Stimulated activated CD4-positive, alpha-beta T cell treated with anti-CD3 and anti-CD28 coated beads, Interleukin-15, amount 100 ng/mL, for 1 hour (primary cell): ENCODE results near the gene GHITM.
"Not testable (repeated sequence)": the region's sequence is repeated elsewhere in the genome, so short reads cannot be mapped to it uniquely, and the experiment has no call there.

ENCODE experiments used
- DNase-seq, 2 donors: peaks; one replicate each; pipeline ENCODE4 v3.0.0-alpha.2; 2020; ENCODE audit warnings: low read depth in 1 of 2, low spot score in 1 of 2

GHITM gene

DNA sequence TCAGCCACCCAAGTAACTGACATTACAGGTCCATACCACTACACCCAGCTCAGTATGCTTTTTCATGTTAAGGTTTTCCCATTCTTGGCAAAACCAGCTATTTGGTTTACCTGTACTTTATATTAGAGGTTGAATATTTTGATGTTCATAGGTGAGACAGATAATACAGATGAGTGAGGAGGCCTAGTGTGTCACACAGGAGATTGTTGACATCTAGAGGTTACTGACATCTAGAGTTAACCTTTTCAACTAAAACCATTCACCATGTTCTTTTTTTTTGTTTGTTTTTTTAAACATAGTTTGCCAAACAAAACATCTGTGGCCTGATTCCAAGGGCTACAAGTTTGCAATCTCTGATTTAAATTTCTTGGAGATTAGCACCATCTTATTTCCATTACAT is 8.0 kb downstream of the GHITM start:
- DNase-seq: no peak

DNA sequence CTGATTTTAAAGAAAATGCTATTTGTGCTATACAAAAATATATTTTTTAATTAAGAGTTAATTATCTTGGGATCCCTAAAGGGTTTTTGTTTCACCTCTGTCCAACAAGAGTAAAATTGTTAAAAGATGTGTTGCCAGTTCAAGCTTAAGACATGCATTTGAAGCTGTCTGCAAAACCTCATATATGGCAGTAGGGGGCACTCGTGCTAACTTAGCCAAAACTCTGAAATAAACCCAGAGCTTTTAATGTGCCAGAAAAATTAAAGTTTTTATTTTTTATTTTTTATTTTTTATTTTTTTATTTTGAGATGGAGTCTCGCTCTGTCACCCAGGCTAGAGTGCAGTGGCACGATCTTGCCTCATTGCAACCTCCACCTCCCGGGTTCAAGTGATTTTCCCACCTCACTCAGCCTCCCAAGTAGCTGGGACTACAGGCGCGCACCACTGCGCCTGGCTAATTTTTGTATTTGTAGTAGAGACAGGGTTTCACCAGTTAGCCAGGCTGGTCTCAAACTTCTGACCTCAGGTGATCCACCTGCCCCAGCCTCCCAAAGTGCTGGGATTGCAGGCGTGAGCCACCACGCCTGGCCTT is 8.8 kb downstream of the GHITM start:
- not testable (repeated sequence) for DNase-seq

DNA sequence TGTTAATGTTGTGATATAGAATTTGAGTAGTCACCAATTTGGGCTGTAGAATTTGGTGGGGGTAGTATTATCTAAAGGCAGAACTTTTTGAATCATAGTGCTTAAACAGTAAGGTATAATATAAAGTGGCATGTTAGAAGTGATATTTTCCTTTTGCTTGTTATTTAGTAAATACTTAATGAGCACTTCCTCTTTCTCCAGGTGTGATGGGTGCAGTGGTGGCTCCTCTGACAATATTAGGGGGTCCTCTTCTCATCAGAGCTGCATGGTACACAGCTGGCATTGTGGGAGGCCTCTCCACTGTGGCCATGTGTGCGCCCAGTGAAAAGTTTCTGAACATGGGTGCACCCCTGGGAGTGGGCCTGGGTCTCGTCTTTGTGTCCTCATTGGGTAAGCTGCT is 10.5 kb downstream of the GHITM start:
- DNase-seq: no peak

DNA sequence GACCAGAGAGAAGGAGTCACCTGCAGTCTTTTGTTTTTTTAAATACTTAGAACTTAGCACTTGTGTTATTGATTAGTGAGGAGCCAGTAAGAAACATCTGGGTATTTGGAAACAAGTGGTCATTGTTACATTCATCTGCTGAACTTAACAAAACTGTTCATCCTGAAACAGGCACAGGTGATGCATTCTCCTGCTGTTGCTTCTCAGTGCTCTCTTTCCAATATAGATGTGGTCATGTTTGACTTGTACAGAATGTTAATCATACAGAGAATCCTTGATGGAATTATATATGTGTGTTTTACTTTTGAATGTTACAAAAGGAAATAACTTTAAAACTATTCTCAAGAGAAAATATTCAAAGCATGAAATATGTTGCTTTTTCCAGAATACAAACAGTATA is 13.5 kb downstream of the GHITM start:
- no peak for DNase-seq

DNA sequence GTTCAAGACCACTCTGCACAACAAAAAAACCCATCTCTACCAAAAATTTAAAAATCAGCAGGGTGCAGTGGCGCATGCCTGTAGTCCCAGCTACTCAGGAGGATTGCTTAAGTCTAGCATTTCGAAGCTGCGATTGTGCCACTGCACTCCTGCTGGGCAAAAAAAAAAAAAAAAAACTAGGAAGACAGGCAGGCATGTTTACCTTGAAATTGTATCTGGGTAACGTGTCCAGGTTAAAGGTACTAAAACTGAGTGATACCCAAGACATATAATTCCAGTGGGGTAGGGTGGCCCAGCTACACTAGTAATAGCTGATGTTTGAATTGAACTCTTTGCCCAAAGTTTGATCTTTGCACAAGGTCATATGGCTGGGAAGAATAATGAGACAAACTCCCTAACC is 16.2 kb downstream of the GHITM start:
- no peak for DNase-seq

DNA sequence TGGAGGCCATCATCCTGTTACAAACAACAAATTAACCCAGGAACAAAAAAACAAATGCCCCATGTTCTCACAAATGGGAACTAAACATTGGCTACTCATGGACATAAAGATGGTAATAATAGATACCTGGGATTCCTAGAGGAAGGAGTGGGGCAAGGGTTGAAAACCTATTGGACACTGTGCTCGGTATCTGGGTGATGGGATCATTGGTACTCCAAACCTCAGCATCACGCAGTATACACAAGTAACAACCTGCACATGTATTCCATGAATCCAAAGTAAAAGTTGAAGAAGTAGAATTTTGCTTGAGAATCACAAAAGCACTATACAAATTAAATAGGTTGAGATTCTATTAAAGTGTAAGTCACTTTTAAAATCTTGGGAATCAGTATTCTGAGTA is 16.7 kb downstream of the GHITM start:
- no peak for DNase-seq

DNA sequence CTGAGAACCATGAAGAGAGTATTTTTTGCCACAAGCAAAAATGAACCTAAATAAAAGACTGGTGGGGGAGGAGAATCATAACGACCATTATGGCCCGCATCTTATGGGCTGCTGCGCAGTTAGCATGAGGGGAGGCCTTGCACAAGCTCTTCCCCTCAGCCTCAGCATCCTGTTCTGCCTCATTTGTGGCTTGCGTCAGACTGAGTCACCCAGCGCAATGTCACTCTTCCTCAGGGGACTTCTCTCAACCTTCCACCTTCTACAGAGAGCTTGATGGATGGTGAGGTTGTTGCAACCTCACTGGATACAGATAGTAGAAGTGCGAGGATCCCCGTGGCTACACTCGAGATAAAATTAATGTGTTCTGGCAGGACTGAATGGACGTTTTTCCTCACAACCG is 17.5 kb downstream of the GHITM start:
- DNase-seq: no peak

DNA sequence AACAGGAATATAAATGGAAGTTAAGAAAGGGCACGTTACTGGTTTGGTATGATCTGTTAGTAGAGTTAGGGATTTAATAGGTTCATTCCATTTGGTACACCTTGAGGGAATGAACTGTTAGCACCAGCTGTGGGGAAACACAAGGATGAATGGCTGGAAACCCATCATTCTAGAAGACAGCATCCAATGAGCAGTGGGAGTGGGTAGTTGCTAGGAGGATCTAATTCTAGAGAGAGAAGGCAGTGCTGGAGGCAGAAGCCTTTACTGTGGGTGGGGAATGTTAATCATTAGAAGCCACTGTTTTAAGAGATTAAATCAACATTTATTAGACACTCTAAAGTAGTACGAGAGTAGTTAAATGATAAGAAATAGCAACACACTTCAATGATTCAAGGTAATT is 18.8 kb downstream of the GHITM start:
- no peak for DNase-seq

DNA sequence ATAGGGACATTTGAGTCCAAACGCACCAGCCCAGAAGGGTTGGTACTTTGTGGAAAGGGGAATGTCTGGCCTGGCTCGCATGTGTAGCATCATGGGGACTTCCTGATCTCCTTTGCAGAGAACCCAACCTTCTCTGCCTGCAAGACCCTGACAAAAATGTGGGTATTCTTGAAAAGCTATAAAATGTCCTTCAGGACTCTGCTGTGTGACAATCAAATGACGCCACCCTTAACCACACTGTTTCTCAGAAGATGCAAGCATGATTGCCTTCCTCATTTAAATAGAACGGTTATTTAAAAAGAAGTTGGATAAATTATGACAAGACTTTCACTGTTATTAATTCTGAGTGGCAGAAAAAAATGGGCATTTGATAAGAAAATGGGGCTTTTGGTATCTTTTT is 19.2 kb downstream of the GHITM start:
- no peak for DNase-seq

DNA sequence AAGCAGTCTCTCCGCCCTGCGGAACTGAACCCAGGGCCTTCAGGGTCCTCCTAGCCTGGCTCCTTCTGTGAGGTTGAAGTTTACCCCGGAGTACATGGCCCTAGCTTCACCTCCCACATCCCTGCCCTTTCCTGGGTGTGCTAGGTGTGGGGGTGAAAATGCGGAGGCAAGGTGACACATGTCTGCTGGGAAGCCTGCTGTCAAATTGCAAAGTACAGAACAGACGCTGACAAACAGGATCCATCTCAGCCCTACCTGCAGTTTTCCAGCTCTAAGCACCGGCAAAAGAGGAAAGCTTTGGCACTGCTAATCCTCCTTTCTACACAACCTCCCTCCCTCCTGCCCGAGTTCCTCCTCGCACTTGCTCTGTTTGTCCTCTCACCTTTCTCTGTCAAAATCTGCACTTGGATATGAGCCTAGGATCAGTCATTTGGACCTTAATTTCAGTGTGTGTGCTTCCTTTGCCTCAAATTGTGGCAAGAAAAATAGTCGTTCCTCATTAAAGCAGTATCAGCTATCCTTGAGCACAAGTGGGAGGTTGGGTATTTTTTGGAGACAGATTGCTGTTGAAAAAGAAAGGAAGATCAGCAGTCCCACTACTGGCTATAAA is 19.9 kb downstream of the GHITM start:
- no peak for DNase-seq

DNA sequence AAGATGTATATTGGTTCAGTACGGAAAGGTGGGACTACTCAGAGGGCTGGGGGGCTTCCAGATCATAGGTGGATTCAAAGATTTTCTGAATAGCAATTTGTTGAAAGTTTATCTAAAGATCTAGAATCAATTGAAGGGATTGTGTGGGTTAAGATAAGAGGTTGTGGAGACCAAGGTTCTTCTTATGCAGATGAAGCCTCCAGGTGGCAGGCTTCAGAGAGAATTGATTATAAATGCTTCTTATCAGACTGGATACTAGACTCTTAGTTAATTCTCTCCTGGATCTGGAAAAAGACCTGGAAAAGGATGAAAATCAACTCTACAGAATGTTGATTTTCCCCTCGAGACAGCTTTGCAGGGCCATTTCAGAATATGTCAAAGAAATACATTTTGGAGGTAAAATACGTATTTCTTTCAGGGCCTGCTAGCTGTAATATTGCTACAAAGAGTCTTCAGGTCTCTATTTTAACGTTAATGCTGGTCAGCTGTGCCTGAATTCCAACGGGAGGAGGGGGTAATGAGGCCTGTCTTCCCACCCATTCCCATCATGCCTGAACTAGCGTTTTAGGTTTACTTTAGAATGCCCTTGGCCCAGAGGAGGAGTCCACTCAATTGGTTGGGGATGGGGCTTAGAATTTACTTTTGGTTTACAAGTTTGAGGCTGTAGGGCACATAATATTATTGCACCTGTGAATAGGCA is 21.5 kb downstream of the GHITM start:
- no peak for DNase-seq

DNA sequence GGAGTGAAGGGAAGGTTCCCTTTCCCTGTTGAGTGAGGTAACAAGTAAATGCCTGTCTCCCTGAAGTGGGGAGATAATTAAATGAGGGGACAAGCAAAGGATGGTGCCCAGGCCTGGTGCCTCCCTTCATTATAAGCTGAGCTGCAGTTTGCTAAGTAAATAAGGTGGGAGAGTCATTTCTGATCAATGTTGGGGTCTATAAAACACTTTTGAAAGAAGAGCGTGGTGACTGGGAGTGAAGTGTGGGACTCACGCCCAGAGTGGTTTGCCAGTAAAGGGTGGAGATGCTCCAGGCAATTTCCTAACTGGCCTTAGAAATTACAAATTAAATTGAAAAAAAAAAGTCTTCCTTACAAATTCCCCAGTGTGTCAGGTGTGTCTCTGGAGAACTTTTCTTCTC is 24.7 kb downstream of the GHITM start:
- DNase-seq: no peak

DNA sequence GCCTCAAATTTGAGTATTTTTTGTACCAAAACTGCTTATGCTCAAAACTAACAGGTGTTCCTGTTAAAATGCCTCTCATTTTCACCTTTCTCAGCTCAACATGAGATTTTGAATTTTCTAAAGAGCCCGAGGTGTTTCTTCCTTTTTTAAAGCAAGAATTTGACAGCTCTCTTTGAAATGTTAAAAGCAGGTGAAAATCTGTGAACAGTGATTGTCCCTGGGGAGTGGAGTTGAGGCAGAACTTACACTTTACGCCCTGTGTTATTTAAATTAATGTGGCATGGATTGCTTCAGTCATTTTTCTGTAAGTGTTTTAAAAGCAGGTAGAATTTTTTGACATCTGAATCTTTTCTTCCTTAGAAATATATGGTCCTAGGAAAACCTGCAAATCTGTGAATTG is 25.1 kb downstream of the GHITM start:
- no peak for DNase-seq

DNA sequence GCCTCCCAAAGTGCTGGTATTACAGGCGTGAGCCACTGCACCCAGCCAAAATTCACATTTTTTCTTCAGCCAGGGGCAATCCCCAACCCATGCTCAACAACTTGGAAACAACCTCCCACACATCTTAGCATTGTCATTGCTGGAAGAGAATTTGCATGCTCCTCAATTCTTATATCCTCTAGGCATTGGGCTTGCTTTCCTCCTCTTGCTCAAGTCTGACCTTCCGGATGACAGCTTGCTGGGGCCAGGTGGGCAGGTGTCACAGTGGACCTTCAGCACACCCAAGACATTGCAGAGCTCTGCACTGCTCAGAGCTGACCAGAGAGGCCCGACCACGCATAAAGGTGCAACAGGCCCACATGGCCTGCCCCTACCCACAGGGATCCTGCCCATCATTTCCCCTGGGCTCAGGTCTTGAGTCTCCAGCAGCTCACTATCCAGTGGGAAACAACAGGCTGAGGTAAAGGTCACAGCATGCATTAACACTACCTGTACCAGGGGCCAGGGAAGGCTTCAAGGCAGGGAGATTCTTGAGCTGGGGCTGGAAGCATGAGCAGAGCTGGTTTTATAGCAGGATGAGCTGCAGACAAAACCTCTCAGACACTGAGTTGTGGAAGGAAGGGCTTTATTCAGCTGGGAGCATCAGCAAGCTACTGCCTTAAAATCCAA is 27.4 kb downstream of the GHITM start:
- DNase-seq: no peak

DNA sequence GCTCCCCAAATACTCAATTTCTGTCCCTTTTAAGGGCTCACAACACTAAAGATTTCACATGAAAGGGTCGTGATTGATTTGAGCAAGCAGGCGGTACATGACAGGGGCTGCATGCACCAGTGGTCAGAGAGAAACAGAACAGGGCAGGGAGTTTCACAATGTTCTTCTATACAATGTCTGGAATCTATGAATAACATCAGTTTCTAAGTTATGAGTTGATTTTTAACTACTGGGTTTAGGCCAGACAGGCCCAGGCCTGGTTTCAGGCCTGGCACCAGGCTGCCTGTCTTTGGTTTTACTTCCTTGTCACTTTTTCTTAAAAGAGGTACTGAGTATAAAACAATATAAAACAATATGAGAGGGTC is 28.0 kb downstream of the GHITM start:
- DNase-seq: not testable (repeated sequence)

DNA sequence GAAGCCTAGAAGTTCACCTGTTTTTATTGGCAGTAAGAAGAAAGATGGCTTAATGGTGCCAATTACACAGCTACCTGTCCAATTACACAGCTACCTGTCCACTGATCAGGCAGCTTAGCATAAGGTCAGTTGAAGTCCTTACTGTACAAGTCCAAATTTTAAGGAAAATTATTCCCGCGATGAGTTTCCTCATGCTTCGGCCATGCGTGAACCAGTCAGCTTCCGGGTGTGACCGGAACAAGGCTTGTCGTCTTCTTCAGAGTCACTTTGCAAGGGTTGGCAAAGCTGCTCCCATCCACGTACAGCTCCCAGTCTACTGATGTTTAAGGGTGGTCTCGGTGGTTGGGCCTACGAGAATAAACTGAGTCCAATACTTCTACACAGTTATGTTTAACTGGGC is 29.1 kb downstream of the GHITM start:
- not testable (repeated sequence) for DNase-seq

DNA sequence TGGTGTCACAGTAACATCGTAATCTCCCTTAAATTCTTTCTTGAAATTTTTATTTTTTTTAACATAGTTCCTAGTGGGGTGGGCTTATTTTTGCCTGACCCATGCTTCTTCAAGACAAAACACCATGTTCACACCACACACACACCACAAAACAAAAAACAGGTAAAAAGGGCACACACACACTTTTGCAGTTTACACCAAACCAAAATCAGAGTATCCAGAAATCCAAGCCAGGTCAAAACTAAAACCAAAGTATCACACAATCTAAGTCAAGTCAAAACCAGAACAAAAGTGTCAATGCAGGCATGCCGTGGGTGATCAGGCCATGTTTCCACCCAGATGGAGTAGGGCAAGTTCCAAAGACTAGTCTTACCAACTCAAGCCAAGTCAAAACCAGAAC is 31.9 kb downstream of the GHITM start:
- DNase-seq: not testable (repeated sequence)

DNA sequence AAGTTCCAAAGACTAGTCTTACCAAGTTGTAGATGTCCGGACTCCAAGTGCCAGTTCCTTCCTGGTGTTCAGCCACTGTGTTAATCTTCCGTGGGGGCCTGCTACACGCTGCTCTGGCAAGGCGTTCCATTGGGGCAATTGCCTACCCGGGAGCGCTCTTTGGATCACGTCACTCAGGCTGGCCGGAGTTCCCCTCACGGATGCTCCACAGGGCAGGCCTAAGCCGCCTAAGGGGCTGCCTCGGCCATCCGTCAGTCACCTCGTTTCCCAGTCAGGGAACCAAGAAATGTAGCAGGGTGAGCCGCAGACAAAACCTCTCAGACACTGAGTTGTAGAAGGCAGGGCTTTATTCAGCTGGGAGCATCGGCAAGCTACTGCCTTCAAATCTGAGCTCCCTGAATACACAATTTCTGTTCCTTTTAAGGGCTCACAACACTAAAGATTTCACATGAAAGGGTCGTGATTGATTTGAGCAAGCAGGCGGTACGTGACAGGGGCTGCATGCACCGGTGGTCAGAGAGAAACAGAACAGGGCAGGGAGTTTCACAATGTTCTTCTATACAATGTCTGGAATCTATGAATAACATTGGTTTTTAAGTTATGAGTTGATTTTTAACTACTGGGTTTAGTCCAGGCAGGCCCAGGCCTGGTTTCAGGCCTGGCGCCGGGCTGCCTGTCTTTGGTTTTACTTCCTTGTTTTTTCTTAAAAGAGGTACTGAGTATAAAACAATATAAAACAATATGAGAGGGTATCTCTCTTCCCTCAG is 32.6 kb downstream of the GHITM start:
- DNase-seq: not testable (repeated sequence)

DNA sequence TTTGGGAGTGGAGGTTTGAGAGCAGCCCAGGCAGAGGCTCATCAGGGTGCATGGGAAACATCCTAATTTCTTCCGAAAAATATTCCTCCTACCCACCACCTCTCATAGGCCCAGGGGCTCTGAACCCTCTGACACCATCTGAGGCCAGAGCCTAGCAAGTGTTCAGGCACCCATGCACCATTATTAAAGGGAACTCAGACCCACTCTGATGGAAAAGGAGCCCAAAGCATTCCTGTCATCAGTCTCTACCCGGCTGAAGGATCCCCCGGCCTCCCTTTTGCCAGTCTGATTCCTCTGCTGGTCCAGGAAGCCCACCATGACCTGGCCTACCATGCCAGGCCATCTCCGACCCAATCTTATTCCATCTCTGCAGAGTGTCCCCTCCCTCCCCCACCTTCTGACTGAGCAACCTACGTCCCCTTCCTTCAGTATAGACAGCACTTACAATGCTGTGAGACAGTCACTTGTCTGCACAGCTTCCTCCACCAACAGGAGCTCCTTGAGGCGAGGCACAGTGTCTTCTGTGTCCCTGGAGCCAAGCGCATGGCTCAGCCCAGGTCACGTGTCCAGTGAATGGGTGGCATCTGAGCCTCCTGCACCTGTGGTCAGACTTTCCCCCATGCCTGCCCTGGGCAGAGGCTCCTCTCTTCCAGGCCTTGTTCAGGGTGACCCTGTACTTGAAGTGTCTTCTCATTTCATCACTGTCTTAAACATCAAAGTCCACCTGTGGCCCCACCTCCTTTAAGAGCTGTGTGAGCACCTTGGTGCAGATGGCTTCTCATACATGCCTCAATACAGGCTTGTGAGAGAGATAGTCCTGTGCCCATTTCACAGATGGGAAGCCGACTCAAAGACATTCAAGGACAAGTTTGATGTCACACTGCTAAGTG is 33.4 kb downstream of the GHITM start:
- DNase-seq: no peak

DNA sequence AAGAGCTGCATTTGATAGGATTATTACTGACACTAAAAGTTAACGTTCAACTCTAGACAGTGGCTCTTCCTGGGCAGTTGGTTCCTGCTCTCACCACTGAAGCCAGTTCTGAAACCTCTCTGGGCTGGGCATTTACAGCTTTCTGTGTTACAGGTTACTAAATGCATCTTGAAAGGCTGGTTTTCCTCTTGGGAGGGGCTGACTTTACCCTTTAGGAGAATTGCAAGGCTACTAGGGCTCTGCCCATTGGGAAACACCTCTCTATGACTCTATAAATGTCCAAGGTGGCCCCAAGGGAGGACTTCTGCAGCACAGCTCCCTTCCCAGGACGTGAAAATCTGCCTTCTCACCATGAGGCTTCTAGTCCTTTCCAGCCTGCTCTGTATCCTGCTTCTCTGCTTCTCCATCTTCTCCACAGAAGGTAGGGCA is 34.2 kb downstream of the GHITM start, which contains the start of gene GPR15LG:
GPR15LG (plus strand) TSS at position 301 of the 429 bp plus-strand sequence; CDS start at position 352, 51 bp downstream.
- no peak for DNase-seq
